ENCODE measurements around the gene LYRM2. TPM values are rescaled to one million over a fixed set of nuclear protein-coding genes. Genes with fewer than 3 reads are reported as not detected.

Gene LYRM2
- total RNA-seq, 5 donors from 2014 or later (not counting 1 experiment from before 2014, with no cell fraction given) = 18.9 to 27.0 (median 23.5) TPM

DNA sequence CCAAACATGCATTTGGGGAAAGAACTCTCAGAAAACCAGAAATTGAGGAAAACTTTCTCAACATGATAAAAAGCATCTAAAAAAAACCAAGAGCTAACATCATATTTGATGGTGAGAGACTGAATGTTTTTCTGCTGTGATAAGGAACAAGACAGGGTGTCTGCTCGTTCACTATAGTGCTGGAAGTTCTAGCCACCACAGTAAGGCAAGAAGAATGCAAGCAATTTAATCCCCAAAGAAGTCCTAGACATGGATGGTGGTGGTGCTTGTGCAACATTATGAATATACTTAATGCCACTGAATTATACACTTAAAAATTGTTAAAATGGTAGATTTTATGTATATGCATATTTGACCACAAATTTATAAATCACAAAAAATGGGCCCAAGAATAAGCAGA is 53.4 kb downstream of the LYRM2 start:
- DNase-seq (no peak), ATAC-seq (replicated peaks in 1 of 4) (no peak)
- no peaks in the 10 kb centered on the region for H3K36me3 ChIP-seq (ENCODE audit: control insufficient read depth in 2 of 2, extremely low read depth in 1 of 2, insufficient read depth in 1 of 2, low read length in 1 of 2)
- no peaks in the 10 kb centered on the region for H3K4me1 Mint-ChIP-seq
- H3K4me3 Mint-ChIP-seq = no peak overlapping the region
- H3K27me3 ChIP-seq (replicated peaks in 1 of 2; ENCODE audit: control insufficient read depth in 2 of 2, extremely low read depth in 1 of 2, insufficient read depth in 2 of 2, low read length in 1 of 2) = peaks cover 0 to 2% of the 10 kb centered on the region in 2 experiments
- ChIA-PET CTCF (no interaction called here), POLR2A (no interaction called here)
- H3K27ac ChIP-seq (ENCODE audit: low read length) = no peak overlapping the region
- H3K4me3 ChIP-seq (ENCODE audit: control insufficient read depth in 1 of 2, extremely low read depth in 1 of 2, low read length in 1 of 2) = no peak overlapping the region
- no peak overlapping the region for H3K27ac Mint-ChIP-seq
- H3K9me3 ChIP-seq = no peaks in the 10 kb centered on the region
- WGBS (ENCODE audit: insufficient coverage) = no CpG with 5 or more reads among the region's 1 CpG
- no peaks in the 10 kb centered on the region for H3K4me1 ChIP-seq (ENCODE audit: control insufficient read depth in 1 of 2, extremely low read depth in 1 of 2, insufficient read depth in 2 of 2, low read length in 2 of 2)
- H3K9me3 Mint-ChIP-seq = no peaks in the 10 kb centered on the region
- H3K36me3 Mint-ChIP-seq = no peaks in the 10 kb centered on the region
- no peaks in the 10 kb centered on the region for H3K27me3 Mint-ChIP-seq

DNA sequence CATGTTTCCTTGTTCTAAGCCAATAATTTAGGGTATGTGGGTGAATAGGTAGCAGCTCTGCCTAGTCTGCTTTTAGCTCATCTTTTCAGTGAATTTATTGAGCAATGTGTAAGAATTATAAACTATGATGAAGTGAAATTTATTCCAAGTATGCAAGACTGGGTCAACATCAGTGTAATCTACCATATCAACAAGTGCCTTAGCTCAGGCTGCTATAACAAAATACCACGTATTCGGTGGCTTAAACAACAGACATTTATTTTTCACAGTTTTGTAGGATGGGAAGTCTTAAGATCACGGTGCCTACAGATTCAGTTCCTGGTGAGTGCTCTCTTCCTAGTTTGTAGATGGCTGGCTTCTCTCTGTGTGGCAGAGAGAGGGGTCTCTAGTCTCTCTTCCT is 54.0 kb downstream of the LYRM2 start:
- Mint-ChIP-seq H3K27ac (no peak overlapping the region), H3K9me3 (no peaks in the 10 kb centered on the region), H3K4me1 (no peaks in the 10 kb centered on the region), H3K4me3 (no peak overlapping the region), H3K36me3 (no peaks in the 10 kb centered on the region), H3K27me3 (no peaks in the 10 kb centered on the region)
- H3K9me3 ChIP-seq = no peaks in the 10 kb centered on the region
- ChIA-PET POLR2A (no interaction called here), CTCF (no interaction called here)
- H3K4me1 ChIP-seq (ENCODE audit: control insufficient read depth in 1 of 2, extremely low read depth in 1 of 2, insufficient read depth in 2 of 2, low read length in 2 of 2) = no peaks in the 10 kb centered on the region
- no peaks in the 10 kb centered on the region for H3K36me3 ChIP-seq (ENCODE audit: control insufficient read depth in 2 of 2, extremely low read depth in 1 of 2, insufficient read depth in 1 of 2, low read length in 1 of 2)
- H3K4me3 ChIP-seq (ENCODE audit: control insufficient read depth in 1 of 2, extremely low read depth in 1 of 2, low read length in 1 of 2) = no peak overlapping the region
- ATAC-seq (replicated peaks in 1 of 4) (no peak), DNase-seq (no peak)
- WGBS (ENCODE audit: insufficient coverage) = no CpG with 5 or more reads among the region's 3 CpGs
- no peak overlapping the region for H3K27ac ChIP-seq (ENCODE audit: low read length)
- H3K27me3 ChIP-seq (replicated peaks in 1 of 2; ENCODE audit: control insufficient read depth in 2 of 2, extremely low read depth in 1 of 2, insufficient read depth in 2 of 2, low read length in 1 of 2) = peaks cover 0 to 2% of the 10 kb centered on the region in 2 experiments

DNA sequence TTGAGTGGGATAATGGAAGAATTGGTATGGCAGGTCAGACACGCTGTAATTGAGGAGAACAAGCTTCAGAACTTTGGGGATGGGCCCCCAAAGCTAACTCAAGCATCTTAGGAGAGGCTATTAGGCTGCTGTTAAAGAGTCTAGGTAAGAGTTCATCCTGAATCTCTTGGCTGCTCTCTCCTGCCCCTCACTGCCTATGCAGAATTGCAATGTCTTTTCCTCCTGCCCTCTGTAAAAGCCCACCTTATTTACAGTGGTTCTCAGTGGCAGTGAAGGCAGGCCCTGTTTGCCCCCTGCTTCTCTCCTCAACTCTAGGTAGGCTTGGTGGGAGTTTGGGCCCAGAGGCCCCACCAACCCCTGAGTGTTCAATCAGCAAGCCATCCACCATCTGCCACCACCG is 55.0 kb downstream of the LYRM2 start:
- no peak for DNase-seq
- Histone ChIP-seq H3K4me1 (ENCODE audit: control insufficient read depth in 1 of 2, extremely low read depth in 1 of 2, insufficient read depth in 2 of 2, low read length in 2 of 2) (no peaks in the 10 kb centered on the region), H3K36me3 (ENCODE audit: control insufficient read depth in 2 of 2, extremely low read depth in 1 of 2, insufficient read depth in 1 of 2, low read length in 1 of 2) (no peaks in the 10 kb centered on the region), H3K9me3 (no peaks in the 10 kb centered on the region), H3K27me3 (replicated peaks in 1 of 2; ENCODE audit: control insufficient read depth in 2 of 2, extremely low read depth in 1 of 2, insufficient read depth in 2 of 2, low read length in 1 of 2) (peaks cover 0 to 2% of the 10 kb centered on the region in 2 experiments), H3K4me3 (ENCODE audit: control insufficient read depth in 1 of 2, extremely low read depth in 1 of 2, low read length in 1 of 2) (no peak overlapping the region), H3K27ac (ENCODE audit: low read length) (no peak overlapping the region)
- Mint-ChIP-seq H3K27ac (no peak overlapping the region), H3K4me3 (no peak overlapping the region), H3K36me3 (no peaks in the 10 kb centered on the region), H3K9me3 (no peaks in the 10 kb centered on the region), H3K27me3 (no peaks in the 10 kb centered on the region), H3K4me1 (no peaks in the 10 kb centered on the region)
- ChIA-PET CTCF (no interaction called here), POLR2A (no interaction called here)
- WGBS (ENCODE audit: insufficient coverage) = no CpG with 5 or more reads among the region's 2 CpGs
- ATAC-seq (replicated peaks in 1 of 4) = no peak

DNA sequence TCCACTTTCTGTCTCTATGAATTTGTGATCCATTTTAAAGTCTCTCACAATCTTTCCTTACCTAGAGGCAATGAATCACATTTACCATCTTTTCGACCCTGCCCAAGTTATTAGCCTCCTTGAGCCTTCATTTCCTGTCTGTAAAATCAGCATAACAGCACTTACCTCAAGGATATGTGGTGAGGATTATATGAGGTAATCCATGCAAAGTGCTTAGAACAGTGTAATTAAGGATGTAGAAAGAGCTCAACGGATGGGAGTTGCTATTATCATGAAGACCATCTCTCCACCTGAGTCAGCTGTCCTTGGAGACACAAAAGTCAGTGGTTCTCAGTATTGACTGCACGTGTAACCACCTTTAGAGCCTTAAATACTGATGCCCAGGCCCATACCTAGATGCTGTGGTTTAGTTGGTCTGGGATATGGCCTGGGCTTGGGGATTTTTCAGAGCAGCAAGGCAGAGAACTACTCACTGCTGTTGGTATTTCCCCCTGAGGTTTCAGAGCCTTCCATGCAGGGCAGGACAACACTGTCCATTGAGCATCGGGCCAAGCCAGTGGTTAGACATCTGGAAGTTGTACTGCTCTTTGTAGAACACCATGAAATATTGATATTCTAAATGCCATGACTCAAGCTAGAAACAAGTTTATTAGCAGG is 55.8 kb downstream of the LYRM2 start:
- no peaks in the 10 kb centered on the region for H3K9me3 ChIP-seq
- H3K36me3 Mint-ChIP-seq = no peaks in the 10 kb centered on the region
- no peaks in the 10 kb centered on the region for H3K36me3 ChIP-seq (ENCODE audit: control insufficient read depth in 2 of 2, extremely low read depth in 1 of 2, insufficient read depth in 1 of 2, low read length in 1 of 2)
- no peaks in the 10 kb centered on the region for H3K4me1 Mint-ChIP-seq
- CTCF ChIA-PET = interaction anchor here in 1 of 2 donors (0.5 kb wide), 1 partner anchor 228 kb away, joined by 4 read pairs; no protein-coding TSS in a partner anchor
- ATAC-seq (replicated peaks in 1 of 4) (no peak), DNase-seq (no peak)
- no CpG with 5 or more reads among the region's 4 CpGs for WGBS (ENCODE audit: insufficient coverage)
- no peak overlapping the region for H3K27ac Mint-ChIP-seq
- H3K4me3 ChIP-seq (ENCODE audit: control insufficient read depth in 1 of 2, extremely low read depth in 1 of 2, low read length in 1 of 2) = no peak overlapping the region
- peaks cover 0 to 2% of the 10 kb centered on the region in 2 experiments for H3K27me3 ChIP-seq (replicated peaks in 1 of 2; ENCODE audit: control insufficient read depth in 2 of 2, extremely low read depth in 1 of 2, insufficient read depth in 2 of 2, low read length in 1 of 2)
- POLR2A ChIA-PET = interaction anchor here in 1 of 2 donors (0.6 kb wide), 1 partner anchor 1391 kb away, joined by 4 read pairs; no protein-coding TSS in a partner anchor
- H3K27ac ChIP-seq (ENCODE audit: low read length) = no peak overlapping the region
- H3K9me3 Mint-ChIP-seq = no peaks in the 10 kb centered on the region
- H3K4me3 Mint-ChIP-seq = no peak overlapping the region
- no peaks in the 10 kb centered on the region for H3K4me1 ChIP-seq (ENCODE audit: control insufficient read depth in 1 of 2, extremely low read depth in 1 of 2, insufficient read depth in 2 of 2, low read length in 2 of 2)
- H3K27me3 Mint-ChIP-seq = no peaks in the 10 kb centered on the region

DNA sequence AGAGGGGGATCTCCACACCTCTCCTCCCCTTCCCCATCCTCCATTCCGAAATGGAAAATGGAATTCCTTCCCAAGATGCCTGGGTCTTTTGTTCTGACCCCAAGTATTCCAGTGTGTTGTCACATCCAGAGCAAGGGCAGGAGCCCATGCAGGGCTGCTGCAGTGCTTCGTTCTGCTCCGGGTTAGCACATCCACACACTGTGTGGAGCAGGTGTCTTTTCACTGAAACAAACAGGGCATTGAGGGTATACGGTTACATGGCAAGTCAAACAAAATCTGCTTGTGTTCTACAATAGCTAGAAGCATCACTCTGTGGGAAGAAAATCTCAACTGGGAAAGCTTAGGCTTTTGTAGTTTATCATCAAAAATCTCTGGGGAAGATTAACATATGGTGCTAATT is 56.9 kb downstream of the LYRM2 start:
- Mint-ChIP-seq H3K27ac (no peak overlapping the region), H3K9me3 (no peaks in the 10 kb centered on the region), H3K27me3 (no peaks in the 10 kb centered on the region), H3K4me1 (no peaks in the 10 kb centered on the region), H3K4me3 (no peak overlapping the region), H3K36me3 (no peaks in the 10 kb centered on the region)
- H3K4me1 ChIP-seq (ENCODE audit: control insufficient read depth in 1 of 2, extremely low read depth in 1 of 2, insufficient read depth in 2 of 2, low read length in 2 of 2) = no peaks in the 10 kb centered on the region
- no peak for DNase-seq
- no peaks in the 10 kb centered on the region for H3K9me3 ChIP-seq
- CTCF ChIA-PET = interaction anchor here in 1 of 2 donors (0.6 kb wide), 1 partner anchor 33 kb away, joined by 7 read pairs; no protein-coding TSS in a partner anchor
- no peak overlapping the region for H3K27ac ChIP-seq (ENCODE audit: low read length)
- POLR2A ChIA-PET = no interaction called here
- no peaks in the 10 kb centered on the region for H3K27me3 ChIP-seq (replicated peaks in 1 of 2; ENCODE audit: control insufficient read depth in 2 of 2, extremely low read depth in 1 of 2, insufficient read depth in 2 of 2, low read length in 1 of 2)
- no peak for ATAC-seq (replicated peaks in 1 of 4)
- H3K4me3 ChIP-seq (ENCODE audit: control insufficient read depth in 1 of 2, extremely low read depth in 1 of 2, low read length in 1 of 2) = no peak overlapping the region
- no peaks in the 10 kb centered on the region for H3K36me3 ChIP-seq (ENCODE audit: control insufficient read depth in 2 of 2, extremely low read depth in 1 of 2, insufficient read depth in 1 of 2, low read length in 1 of 2)
- WGBS (ENCODE audit: insufficient coverage) = 93% methylated on average over 2 of the region's 4 CpGs

DNA sequence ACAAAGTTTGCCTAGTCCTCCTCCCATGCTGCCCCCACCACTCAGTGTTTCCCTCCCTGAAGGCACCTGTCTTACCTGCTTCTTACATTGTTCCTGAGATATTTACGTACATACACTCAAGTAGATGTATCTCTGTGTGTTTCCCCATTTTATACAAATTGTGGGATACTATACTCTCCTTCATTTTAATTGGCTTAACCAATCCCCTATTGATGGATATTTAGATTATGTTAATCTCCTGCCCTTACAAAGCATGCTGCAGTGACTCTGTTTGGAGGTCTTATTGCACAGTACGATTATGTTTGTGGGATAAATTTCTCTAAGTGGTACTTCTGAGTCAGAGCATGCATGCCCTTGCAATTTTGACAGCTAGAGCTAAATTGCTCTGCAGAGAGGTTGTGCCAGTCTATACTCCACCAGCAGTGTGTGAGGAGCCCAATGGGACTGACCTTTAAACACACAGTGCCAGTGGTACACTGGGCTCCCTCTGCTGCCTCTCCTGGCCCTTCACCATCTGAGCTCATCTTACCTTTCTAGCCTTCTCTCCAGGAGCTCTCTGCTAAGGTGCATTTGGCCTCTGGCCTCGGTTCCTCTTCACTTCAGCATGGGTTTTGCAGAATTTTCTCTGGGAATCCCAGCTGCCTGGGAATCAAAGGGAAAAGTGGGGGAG is 57.4 kb downstream of the LYRM2 start:
- Histone ChIP-seq H3K4me1 (ENCODE audit: control insufficient read depth in 1 of 2, extremely low read depth in 1 of 2, insufficient read depth in 2 of 2, low read length in 2 of 2) (no peaks in the 10 kb centered on the region), H3K27ac (ENCODE audit: low read length) (no peak overlapping the region), H3K9me3 (no peaks in the 10 kb centered on the region), H3K4me3 (ENCODE audit: control insufficient read depth in 1 of 2, extremely low read depth in 1 of 2, low read length in 1 of 2) (no peak overlapping the region), H3K36me3 (ENCODE audit: control insufficient read depth in 2 of 2, extremely low read depth in 1 of 2, insufficient read depth in 1 of 2, low read length in 1 of 2) (no peaks in the 10 kb centered on the region), H3K27me3 (replicated peaks in 1 of 2; ENCODE audit: control insufficient read depth in 2 of 2, extremely low read depth in 1 of 2, insufficient read depth in 2 of 2, low read length in 1 of 2) (no peaks in the 10 kb centered on the region)
- H3K27ac Mint-ChIP-seq = no peak overlapping the region
- no peak overlapping the region for H3K4me3 Mint-ChIP-seq
- H3K9me3 Mint-ChIP-seq = no peaks in the 10 kb centered on the region
- no peak for ATAC-seq (replicated peaks in 1 of 4)
- H3K4me1 Mint-ChIP-seq = no peaks in the 10 kb centered on the region
- CTCF ChIA-PET = interaction anchor here in 1 of 2 donors (0.6 kb wide), 1 partner anchor 34 kb away, joined by 7 read pairs; no protein-coding TSS in a partner anchor
- DNase-seq = no peak
- no peaks in the 10 kb centered on the region for H3K27me3 Mint-ChIP-seq
- no peaks in the 10 kb centered on the region for H3K36me3 Mint-ChIP-seq
- WGBS (ENCODE audit: insufficient coverage) = 100% methylated on average over 1 of the region's 3 CpGs
- POLR2A ChIA-PET = no interaction called here
